HG02938 (cell line): ENCODE data around the gene EXOC4.

Source experiments
- ATAC-seq: cut with Tn5 transposase; IDR thresholded peaks from one replicate; pipeline ENCODE4 v1.9.1; 2021; ENCODE audit warnings: mild to moderate bottlenecking, moderate library complexity; ENCODE audit not compliant: unreplicated experiment

EXOC4 gene

DNA sequence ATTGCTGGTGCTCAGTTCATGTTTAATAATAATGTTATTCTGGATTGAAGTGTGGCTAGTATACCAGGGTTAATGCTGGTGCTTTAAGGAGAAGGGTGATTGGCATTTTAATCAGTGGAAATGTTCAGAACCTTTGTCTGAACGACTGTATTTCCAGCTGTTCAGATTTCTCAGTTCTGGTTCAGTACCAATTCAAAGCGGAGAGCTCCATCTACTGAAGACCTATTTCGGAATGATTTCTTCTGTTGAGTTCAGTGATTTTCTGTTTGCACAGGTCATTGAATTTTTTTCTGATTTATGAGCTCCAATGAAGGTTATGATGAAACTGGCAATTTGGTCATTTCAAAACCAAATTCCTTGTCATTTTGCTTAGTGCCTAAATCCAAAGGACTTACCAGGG is 160.1 kb downstream of the EXOC4 start:
- no peak for ATAC-seq

DNA sequence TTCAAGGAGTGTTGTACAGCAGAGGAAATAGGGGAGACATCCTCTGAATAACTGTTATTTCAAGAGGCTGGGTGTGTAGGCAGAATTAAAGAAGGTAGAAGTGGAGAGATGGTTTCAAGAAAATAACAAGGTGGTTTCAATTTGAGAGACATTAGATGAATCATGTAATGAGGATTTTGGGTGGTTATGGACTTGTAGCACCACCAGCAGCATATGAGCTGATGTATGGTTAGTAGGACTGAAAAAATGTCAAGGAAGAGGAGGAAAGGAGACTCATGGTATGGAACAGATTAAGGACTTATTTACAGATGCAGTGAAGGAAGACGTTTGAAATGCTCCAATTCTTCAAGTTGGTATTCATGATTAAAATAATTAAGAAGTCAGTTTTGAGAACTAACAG is 166.2 kb downstream of the EXOC4 start:
- ATAC-seq: no peak

DNA sequence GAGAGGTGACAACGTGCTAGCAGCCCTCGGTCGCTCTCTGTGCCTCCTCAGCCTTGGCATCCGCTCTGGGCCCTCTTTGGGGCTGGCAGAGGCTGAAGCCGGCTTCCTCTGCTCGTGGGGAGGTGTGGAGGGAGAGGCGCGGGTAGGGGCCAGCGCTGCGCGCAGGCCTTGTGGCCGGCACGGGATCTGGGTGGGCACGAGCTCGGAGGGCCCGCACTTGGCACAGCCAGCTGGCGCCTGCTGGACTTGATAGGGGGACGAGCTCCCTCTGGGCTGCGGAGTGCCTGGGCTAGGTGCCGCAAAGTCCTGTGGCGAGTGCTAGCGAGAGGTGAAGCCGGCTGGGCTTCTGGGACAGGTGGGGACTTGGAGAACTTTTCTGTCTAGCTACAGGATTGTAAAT is 170.7 kb downstream of the EXOC4 start:
- ATAC-seq: no peak

DNA sequence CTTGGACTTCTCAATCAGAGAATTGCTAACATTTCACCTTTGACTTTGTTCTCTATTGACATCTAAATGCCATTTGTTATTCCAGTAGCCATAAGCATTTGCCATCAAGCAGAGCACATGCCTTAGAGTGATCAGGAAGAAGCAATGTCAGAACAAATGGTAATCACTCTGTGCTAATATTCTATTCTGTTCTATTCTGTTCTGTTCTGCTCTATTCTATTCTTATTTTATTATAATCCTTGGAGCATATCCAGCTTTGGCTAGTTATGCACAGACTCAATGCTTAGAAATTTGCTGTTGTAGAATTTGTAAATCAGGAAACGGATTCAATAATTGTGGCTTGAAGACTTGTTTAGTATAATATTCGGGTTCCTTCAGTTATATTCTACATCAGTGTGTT is 175.4 kb downstream of the EXOC4 start:
- no peak for ATAC-seq

DNA sequence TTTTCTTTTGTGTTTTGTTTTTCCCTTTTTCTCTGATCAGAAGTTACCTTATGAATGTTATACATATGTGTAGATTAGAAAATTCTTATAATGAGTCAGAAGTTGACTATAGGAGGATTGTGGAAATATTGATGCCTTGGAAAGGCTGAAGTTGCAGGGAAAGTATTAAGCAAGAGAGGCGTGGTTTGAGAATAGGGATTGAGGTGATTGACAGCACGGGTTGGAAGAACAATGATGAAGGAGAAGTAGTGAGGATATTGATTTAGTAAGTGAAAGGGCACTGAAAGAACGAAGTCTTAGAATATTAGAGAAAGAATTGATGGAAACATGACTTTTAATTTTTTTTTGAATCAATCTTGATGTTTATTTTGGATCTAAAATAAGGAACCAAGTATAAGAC is 176.0 kb downstream of the EXOC4 start:
- ATAC-seq: no peak

DNA sequence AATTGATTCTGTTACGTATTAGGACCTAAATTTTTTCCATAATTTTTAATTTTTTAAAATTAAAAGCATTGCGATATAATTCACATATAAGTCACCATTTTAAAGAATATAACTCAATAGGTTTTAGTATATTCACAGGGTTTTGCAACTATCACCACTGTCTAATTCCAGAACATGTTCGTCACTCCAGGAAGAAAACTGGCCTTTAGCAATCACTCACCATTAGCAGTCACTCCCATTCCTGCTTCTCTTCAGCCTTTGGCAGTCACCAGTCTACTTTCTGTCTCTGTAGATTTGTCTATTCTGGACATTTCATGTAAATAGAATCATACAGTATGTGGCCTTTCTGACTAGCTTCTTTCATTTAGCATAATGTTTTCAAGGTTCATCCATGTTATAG is 176.5 kb downstream of the EXOC4 start:
- ATAC-seq: no peak

DNA sequence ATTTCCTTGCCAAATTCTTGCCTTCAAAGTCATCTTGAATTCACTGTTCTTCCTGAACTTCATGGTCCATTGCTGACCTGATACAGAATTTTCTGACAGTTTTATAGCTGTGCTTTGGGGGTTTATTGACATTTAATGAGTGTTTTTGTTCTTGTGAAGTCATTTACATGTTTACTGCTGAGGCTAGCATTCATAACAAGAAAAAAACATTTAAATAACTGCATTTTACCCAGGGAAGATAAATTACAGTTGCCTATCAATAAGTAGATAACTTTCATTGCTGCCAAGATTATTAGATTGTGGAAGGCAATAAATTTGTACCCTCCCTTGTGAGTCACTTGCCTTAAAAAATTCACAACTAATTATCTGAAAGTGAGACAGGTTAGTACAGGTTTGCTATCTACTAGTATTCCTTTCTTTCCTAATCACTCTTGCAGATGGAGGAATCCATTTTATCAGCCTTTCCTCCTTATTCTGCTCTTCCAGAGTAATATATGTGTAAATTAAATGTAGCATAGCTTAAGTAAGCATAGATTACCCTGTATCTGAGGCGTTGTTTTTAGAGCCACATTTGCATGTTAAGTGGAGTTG is 178.4 kb downstream of the EXOC4 start:
- no peak for ATAC-seq

DNA sequence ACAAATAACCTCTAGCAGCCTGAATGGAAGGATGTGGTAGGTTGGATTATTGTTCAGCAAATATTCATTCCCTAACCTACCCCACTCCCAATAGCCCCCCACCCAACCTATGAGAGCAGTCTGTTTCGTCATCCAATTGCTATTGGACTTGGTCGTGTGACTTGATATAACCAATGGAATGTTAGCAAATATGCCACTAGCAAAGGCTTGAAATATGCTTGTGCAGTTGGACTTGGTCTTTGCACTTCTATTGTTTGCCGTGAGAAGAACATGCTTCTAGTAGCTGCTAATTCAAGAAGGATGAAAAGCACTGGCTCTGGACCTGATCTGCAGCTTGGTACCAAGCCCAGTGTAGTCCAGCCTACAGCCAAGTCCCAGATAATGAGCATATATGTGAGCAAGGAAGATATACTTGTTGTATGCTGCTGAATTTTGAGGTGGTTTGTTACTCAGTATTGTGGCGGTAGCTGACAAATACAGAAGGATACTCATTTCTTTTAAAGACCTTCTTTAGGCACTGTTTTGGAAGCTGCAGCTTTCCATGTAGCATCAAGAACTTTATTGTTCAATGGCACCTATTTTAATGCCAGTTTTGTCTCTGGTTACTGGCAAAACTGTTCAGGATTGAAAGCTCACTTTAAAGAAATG is 180.4 kb downstream of the EXOC4 start:
- ATAC-seq: no peak

DNA sequence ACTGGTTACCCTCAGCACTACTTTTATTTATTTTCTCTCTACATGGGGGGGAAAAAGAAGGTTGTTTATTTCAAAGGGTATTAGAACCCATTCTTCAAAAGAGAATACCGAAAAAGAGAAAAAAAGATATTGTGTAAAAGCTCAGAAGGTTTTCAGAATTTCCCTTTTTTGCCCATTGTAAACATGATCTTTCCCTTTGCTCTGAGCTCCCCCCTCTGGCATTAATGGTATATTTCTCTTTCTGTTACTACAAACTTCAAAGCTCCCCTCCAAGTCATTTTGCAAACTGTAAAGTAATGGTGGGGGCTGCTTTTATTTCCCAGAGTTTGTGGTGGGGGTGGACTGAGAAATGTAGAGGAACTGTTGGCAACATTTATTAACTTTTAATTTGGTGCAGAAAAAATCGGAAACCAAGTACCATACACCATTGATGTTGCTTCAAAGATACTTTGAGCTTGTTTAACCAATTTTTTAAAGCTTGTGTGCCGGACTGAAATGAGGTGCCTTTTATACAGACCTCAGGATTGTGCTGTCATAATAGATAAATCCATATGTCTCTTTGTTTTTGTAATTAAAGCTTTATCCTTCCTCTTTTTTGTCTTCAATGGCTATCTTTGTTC is 181.5 kb downstream of the EXOC4 start:
- no peak for ATAC-seq

DNA sequence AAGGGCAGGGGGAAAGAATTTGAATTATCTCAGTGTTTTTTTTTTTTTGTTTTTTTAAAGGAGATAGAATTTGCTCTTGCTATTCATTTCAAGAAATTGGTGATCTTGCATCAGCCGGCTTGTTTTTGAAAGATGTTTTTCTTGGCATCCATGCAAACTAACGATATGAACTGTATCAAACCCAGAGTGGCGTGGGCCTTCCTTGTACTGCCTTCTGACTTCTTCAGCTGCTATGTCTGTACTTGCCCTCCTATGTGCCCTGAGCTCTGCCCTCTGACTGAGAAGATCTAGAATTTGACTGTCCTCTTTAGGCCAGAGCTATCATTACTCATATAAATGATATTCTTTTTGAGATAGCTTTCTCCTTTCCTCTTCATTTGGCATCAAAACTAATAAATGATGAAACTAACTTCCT is 183.1 kb downstream of the EXOC4 start:
- ATAC-seq: no peak

DNA sequence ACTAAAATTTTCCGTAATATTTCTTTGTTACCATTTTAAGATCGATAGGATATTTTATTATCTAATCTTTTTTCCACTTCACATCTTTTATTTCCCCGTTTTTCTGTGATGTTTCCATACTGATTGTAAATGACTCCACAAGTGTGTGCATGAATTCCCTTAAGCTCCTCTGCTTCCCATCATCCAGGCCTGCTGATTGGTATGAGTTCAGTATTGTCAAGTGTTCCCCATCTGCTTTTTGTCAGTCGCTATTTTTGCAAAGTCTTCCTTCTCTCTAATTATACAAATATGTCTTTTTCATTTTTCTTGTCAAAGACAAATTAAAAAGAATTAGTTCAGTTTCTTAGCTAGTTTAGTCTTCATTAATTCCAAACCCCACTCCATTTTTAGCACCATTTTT is 184.7 kb downstream of the EXOC4 start:
- ATAC-seq: no peak

DNA sequence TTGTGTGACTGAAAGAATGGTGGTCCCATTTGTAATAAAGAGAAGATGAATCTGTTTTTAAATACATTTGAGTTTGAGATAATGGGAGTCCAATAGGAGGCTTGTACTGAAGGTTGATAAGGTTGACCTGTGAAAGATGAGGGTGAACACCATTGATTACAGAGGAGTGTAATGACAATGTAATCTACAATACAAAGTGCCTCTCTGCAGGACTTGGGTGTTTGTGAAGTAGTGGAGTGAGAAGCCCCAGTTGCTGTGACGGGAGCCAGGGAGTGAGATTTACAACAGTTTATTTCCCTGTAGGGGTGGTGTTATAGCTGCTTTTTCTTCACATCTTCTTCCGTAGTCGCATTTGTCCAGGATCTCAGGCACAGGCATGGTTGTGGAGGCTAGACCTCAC is 189.9 kb downstream of the EXOC4 start:
- no peak for ATAC-seq

DNA sequence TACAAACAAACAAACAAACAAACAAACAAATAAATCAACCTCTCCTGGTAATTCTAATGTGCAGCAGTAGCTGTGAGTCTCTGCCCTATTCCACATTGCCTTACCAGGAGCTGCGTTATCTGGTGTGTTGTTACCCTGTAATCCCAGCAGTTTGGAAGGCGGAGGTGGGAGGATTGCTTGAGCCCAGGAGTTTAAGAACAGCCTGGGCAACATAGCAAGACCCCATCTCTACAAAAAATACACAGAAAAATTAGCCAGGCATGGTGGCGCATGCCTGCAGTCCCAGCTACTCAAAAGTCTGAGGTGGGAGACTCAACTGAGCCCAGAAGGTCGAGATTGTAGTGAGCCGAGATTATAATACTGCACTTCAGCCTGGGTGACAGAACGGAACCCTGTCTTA is 192.7 kb downstream of the EXOC4 start:
- no peak for ATAC-seq

DNA sequence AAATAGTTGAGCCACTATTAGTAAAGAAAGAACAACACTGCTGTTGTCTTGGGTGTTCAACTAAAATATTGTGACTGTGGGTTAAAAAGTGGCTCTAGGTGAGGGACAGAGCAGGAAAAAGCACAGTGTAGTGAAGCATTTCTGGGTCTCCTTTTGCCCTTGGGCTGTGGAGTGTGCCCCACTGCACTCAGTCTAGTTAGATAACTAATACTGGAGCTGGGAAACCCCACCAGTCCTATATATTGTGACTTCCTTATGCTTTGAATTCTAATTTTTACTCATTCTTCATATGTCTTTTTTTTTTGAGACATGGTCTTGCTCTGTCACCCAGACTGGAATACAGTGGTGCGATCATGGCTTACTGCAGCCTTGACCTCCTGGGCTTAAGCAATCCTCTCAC is 195.1 kb downstream of the EXOC4 start:
- ATAC-seq: no peak

DNA sequence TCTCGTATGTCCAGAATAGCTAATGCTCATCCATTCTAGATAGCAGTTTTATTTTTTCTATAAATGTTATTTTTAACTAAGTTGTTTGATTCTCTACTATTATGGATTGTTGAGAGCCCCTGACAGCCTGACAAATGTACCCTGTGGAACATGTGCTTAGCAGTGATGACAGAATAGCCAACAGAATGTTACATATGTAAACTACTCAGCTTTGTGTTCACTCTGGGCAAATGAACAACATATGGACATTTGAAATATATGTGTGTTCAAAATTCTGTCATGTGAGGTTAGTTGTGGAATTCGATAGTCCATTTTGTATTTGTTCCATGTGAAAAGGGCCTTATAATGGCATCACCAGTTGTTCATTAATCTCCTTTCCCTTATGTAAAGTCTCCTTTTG is 199.7 kb downstream of the EXOC4 start:
- no peak for ATAC-seq

DNA sequence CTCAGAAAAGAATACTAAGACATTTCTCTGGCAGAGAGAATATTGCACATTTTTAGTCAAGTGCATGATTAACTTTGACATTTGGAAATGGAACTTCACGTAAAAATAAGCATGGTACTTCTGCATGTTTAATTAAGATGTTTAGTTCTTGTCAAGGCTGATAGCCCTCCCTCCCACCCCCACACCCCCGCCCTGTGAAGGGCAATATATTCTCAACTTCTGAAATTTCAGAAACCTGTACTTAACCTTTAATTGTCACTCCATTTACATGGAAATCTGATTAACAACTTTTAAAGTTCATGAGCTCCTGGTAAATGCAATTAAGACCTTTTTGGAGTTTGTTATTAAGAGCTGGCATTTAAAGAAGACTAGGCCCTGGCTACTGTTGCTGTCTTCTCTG is 205.8 kb downstream of the EXOC4 start:
- no peak for ATAC-seq

DNA sequence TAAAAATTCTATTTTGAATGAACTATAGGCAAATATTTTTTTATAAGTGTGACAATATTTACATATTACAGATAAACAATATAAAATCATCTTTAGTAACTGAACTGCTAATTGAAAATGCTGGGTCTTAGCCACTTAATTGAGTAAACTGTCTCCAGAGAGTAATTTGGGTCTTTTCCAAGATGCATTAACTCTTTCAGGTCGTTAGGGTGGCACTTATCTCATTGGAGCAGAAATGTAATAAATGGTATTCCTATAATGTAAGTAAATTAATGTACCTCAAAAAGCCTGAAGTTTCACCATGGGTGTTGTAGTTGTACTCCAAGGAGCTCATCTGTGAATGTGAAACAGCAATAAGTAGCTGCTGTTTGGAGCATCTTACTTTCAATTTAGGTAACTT is 208.5 kb downstream of the EXOC4 start:
- ATAC-seq: no peak

DNA sequence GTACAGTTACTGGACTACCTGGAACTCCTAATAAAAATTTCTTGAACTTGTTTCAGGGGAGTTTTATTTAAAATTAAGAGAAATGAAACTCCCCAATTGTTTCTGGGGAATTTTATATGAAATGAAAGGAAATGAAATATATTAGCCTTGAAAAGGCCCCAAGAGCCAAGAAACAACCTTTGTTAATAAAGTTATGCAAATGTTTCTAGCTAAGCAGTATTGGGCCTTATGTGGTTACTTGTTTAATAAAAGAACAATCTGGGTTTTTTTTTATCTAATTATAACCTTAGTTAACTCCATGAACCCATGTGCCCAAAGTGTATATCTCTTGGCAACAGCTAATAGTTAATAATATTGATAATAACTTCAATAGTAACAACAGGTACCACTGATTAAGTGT is 222.8 kb downstream of the EXOC4 start:
- ATAC-seq: no peak

DNA sequence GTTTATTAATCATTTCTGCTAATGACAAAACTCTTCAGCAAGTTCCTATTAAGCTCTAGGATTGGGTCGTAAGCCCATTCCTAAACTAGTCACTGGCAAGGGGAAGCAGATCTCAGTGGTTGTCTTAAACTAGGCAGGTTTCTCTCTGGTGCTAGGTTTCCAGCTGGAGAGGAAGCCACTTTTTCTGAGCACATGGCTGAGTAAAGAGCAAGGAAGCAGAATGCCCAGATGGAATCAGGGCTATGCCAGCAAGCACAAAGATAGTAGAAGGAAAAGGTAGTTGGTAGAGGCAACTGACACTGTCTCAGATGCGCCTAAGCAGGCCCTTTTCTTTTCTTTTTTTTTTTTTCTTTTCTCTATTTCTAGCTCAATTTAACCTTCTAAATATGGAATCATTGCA is 224.9 kb downstream of the EXOC4 start:
- ATAC-seq: no peak

DNA sequence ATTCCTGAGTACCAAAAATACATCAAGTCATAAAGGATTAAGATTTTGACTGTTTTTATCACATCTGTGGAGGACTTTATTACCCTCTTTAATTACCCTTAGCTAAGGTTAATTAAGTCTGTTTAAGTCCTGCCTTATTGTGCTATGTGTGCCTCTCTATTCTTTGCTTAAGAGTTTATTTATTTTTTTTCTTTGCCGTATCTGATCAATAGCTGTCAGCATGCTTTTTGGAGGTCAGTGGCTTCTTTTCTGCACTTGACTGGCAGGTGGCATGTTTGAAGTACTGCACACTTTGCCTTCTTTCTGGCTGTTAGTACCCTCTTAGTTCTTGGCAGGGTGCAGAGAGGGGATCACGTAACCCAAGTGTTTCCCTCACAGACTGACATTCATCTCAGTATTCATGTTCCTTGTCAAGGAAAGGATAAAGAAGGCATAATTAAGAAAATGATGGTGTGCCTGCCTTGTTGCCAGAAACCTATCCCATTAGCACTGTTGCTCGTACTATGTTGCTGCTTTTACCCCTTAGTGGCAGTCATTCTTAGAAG is 225.8 kb downstream of the EXOC4 start:
- no peak for ATAC-seq

DNA sequence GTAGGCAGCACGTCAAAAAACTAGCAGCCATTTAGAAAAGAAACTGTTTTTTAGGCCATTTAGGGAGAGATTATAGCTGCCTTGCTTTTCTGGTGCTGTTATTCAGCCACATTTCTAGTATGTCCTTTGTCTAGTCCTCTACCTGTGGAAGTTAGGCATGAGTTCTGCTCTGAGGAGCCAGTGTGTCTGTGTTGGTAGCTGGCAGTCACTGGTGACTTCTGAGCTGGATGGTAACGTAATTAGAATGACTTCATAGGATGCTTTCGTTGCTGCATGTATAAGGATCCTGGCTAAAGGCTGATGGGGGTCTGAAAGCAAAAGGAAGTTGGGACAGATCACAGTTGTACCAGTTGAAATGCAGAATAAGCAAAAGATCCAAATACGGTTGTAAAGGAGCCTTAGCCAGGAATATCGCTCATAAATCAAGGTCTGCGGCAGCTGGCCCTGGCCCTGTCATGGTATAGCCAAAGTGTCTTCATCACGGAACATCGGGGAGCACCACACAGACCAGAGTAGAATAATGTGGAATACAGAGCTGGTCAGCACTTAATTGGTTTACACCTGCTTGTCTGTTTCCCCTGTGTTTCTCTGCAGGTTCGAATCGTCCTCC is 226.7 kb downstream of the EXOC4 start:
- no peak for ATAC-seq

DNA sequence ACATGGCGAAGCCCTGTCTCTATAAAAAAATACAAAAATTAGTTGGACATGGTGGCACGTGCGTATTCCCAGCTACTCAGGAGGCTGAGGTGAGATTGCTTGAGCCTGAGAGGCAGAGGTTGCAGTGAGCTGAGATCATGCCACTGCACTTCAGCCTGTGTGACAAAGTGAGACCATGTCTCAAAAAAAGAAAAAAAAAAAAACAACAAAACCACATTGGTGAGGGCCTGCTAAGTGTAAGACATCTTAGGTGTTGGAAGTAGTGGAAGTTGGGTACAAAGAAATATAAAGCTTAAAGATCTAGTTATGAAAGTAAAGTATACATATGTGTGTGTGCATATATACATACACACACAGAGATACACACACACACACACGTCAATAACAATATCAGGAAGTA is 228.0 kb downstream of the EXOC4 start:
- ATAC-seq: no peak
